Testis (tissue), 2 donors: ENCODE measurements around the gene FGF12.

Experiments
- POLR2A ChIP-seq: fragments of 450-650 bp; IDR thresholded peaks from one replicate; pipeline ENCODE4 v1.6.1; 2017; ENCODE audit warnings: antibody characterized with exemption, mild to moderate bottlenecking, moderate library complexity
- TF ChIP-seq, protein P1 (sequence below), 3 experiments: fragments of 450-650 bp in 2 of 3; fragments of 200-600 bp in 1 of 3; sonication (generic) in 1 of 3; IDR thresholded peaks; one replicate each; pipeline ENCODE4 v1.5.1; 2016 to 2019; ENCODE audit warnings: antibody characterized with exemption in 3 of 3, mild to moderate bottlenecking in 2 of 3, moderate library complexity in 1 of 3

DNA sequence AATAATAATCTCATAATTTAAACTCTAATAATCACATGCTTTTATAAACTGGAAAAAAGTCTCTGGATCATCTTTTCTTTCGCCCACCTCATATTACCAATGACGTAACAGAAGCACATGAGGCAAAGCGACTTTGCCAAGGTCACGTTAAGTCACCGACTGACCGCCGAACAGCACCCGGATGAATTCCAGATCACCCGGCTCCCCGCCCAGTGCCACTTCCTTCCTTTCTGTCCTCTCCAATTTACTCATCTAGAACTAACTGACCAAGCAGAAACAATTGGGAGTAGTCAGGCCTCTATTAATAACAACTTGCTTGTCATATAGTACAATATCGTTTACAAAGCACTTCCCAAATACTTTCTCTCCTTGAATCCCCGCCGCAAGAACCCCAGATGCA is 21.1 kb downstream of the FGF12 start:
- no peak for TF ChIP-seq POLR2A
- TF ChIP-seq, protein P1, sequence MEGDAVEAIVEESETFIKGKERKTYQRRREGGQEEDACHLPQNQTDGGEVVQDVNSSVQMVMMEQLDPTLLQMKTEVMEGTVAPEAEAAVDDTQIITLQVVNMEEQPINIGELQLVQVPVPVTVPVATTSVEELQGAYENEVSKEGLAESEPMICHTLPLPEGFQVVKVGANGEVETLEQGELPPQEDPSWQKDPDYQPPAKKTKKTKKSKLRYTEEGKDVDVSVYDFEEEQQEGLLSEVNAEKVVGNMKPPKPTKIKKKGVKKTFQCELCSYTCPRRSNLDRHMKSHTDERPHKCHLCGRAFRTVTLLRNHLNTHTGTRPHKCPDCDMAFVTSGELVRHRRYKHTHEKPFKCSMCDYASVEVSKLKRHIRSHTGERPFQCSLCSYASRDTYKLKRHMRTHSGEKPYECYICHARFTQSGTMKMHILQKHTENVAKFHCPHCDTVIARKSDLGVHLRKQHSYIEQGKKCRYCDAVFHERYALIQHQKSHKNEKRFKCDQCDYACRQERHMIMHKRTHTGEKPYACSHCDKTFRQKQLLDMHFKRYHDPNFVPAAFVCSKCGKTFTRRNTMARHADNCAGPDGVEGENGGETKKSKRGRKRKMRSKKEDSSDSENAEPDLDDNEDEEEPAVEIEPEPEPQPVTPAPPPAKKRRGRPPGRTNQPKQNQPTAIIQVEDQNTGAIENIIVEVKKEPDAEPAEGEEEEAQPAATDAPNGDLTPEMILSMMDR (IDR thresholded peaks at IDR 0.05), result no peak
